Fibroblast of skin of left quadriceps (primary cell): Measurements from ENCODE around the gene ZC3H18.
A peak's percentile ranks its signal among the peaks of the same experiment; 100 is the strongest.
"Not testable (repeated sequence)": the region's sequence is repeated elsewhere in the genome, so short reads cannot be mapped to it uniquely, and the experiment has no call there.

Experiments
- DNase-seq, 2 experiments: peaks; one replicate each; pipeline ENCODE4 v3.0.0-alpha.2; 2013; ENCODE audit warnings: low read depth in 2 of 2

The ZC3H18 gene

DNA sequence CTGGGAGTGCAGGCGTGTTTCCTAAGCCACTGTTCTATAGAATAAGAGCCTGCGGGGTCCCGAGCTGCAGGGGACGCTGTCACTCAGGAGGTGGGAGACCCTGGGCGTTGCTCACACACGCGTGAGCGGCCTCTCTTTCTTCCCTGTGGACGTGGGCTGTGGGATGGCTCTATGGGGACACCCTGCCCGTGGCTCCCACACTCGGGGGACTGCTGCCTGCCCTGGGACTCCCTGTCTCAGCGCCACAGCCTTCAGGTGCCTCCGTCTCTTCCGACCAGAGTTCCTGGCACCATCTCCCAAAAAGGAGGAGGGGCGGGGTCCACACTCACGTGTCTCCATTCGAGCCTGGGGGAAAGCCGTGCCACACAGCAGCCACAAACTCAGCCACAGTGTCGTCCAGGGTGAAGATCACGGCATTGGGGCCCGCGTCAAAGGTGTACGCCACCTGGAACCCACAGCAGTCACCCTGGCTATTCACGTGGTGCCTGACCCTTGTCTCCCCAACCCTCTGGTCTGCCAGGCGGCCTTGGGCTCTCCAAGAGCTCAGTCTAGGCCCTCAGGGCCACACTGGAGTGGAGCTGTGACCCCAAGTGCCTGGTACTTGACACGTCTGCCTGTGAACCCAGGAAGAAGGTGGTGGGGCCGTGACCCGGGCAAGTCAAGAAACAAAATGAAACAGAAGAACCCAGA lies 84.3 kb downstream of the ZC3H18 start:
- DNase-seq = no peak

DNA sequence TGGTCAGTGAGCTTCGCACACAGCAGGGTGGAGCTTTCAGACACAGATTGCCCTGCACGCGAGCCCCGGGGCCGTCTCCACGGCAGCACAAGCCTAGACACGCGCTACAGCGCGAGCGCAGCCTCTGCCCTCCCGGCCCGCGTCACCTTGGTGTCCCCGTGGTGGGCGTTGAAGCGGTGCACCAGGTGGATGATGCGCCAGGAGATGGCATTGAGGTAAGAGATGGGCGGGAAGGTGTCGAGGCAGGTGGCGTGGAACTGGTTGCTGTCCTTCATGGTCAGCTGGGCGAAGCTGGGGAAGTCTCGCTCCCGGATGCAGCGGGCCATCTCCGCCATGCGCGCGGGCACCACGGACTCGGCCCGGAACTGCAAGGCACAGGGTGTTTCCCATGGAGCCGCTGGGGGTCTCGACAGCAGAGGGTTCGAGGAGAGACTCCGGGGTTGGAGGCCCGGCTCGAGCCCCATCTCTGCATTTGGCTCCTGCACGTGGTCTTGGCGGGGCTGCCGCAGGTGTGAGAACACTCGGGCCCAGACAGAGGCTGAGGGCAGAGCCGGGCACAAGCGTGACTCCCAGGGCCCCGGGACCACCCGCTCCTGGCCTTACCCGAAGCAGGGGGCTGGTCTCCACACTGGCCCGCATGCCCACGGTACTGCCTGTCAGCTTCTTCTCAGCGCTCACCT lies 85.0 kb downstream of the ZC3H18 start:
- no peak for DNase-seq

DNA sequence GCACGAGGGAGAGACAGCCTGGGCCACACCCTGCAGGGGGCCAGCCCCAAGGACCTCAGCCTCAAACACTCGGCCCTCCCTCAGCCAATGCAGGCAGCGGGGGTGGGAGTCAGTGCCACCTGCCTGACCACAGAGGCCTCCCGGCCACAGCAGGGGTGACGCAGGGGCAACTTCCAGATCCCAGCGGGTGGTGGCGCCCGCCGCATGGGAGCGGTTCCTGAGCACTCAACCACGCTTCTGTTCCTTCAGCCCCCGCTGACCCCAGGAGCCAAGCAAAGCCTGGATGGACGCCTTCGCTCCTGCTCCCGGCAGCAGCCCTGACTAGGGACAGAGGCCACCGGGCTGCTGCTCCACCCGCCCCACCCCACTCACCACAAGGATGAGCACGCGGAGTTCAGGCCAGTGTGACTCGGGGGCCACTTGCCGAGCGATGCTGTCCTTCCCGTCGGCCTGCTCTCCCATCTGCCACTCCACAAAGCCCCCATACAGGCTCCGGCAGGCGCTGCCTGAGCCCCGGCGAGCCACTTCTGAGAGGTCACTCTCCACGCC lies 85.6 kb downstream of the ZC3H18 start:
- DNase-seq = no peak

DNA sequence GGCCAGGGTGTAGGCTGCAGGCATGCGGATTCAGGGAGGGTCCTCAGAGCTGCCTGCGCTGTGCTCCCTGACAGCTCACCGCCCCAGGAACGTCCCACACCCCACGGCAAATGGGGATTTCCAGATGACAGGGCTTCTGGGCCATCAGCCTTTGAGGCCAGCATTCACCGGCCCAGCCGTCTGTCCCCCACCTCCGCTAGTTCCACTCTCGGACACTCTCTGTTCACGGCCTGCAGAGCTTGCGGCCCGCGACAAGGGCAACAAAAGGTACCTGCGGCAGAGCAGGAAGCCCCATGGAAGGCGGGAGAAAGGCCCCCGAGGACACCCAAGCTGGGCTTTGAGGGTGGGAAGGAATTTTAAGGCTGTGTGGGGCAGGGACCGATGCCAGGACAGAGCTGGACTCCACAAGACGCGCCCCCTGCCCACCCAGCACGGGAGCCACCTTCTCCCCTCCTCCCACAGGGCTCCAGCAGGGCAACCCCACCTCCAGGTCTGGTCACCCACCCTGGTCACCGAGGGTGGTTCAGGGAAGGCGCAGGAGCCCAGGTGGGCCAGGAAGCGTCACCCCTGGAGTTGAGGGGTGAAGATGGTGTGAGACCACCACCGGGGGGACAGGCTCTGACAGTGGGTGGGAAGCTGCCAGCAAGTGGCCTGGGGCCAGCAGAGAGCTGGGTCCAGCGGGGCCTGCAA lies 86.2 kb downstream of the ZC3H18 start:
- DNase-seq = no peak

DNA sequence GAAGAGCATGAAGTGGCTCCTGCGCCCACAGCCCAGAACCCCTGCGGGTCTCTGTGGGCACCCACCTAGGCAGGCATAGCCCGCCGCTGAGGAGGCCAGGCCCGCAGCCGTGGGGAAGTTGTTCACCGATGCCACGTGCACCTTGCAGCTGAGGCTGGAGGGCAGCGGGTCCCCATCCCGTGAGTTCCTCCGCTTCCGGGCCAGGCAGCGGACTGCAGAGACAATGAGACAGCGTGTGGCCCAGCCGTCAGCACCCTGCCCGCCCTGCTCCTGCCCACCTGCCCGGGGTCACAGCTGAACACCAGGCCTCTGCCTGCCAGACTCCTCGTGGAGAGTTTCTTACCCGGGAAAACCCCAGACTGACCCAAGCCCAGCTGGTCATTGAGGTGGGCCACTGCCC lies 87.2 kb downstream of the ZC3H18 start:
- no peak for DNase-seq

DNA sequence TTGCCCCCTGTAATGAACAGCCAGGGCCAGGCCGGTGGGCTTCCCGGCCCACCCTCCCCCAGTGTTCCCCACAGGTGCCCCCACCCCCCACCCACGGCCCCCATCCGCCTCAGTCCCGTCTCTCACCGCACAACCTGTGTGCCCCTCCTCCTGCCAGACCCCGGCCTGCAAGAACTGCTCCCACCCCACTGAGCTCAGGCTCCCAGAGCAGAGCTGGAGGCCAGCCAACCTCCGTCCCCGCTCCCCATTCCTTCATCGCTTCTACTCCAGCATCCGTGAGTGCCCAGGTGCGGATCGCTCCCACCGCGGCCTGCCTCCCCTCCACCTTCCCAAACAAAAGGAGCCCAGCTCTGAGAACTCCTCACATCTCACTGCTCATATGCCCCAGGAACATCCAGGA lies 88.5 kb downstream of the ZC3H18 start:
- DNase-seq = no peak

DNA sequence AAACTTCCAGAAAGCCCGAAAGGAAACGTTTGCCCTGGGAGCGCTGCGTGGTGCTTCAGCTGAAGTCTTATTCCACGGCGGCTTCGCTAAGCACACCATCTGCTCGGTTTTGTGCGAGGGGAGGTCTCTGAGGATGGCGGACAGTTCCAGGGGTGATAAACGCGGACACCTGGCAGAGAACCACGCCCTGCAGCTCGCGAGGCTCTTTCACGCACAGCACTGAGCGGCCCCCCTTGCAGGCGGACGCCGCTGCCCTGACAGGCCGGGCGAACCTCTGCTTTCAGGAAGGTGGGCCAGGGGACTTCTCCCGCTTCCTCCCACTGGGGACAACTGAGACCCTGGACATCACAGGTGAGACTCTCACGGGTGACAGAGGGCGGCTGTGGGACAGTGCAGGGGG lies 89.0 kb downstream of the ZC3H18 start:
- no peak for DNase-seq

DNA sequence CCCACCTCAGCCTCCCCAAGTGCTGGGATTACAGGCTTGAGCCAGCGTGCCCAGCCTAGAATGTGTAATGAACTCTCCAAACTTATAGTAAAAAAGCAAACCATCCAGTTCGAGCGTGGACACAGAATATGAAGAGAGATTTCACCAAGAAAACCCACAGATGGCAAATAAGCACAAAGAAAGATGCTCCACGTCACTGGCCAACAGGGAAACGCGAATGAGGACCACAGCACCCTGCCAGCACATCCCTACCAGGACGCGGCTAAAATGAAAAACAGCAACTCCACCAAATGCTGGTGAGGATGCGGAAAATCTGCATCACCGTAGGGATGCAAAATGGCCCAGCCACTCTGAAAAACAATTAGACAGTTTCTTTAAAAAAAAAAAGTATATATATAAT lies 91.3 kb downstream of the ZC3H18 start:
- no peak for DNase-seq

- DNase-seq = no peak
Observed at GRCh38 chr16:88662222-88662842, 92.1 kb downstream of the ZC3H18 start.

DNA sequence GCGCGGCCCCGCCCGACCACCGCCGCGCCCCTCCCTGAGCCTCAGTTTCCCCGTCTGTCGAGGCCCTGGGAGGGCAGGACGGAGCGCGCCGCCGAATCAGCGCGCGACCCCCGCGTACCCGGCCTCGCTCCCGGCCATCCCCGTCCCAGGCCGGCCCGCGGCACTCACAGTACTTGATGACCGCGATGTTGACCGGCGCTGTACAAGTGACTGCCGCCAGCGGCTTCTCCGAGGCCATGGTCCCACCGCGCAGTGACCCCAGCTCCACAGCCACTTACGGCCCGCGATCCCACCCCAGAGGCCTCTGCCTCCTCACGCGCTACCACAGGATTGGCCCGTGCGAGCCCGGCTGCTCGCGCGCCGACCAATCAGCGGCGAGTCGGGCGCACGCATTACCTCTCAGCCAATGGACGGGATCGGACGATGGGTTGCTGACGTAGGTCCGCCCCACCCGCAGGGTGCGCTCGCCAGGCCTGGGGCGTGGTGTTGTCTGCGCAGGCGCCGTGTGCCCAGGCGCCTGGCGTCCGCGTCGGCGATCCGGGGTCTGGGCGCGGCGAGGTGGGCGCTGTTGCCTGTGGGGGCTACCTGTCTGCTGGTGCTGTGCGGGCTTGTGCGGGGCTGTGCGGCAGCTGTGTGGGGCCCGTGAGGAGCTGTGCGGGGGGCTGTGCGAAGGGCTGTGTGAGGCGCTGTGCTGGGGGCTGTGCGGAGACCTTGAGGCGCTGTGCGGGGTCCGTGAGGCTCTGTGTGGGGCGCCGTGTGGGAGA lies 92.8 kb downstream of the ZC3H18 start, which contains the start of gene MVD:
TSS of gene MVD (minus strand) at position 249 of the 764 bp plus-strand sequence. CDS start at position 238, 11 bp downstream.
- peak; percentile 92 to 93 for DNase-seq

DNA sequence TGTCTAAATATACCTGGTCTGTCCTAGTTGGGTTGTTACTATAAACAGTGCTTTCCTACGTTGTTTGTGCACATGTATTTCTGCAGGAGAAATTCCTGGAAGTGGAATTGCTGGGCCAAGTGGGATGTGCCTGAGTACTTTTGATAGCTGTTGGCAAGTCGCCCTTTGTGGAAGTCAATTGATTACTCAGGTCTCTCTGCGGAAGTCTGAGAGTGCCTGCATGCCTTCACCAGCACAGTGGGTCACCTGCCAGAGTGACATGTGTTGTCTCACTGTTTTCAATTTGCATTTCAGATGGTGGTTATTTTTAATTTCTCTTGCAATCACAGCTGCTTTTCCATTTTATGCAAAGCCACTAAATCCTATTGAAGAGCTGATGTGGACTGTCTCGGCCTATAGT lies 94.9 kb downstream of the ZC3H18 start:
- no peak for DNase-seq

GRCh38 chr16:88665570-88665969 lies 95.4 kb downstream of the ZC3H18 start:
- no peak for DNase-seq

- DNase-seq = no peak
Observed at GRCh38 chr16:88667461-88667860, 97.3 kb downstream of the ZC3H18 start.

DNA sequence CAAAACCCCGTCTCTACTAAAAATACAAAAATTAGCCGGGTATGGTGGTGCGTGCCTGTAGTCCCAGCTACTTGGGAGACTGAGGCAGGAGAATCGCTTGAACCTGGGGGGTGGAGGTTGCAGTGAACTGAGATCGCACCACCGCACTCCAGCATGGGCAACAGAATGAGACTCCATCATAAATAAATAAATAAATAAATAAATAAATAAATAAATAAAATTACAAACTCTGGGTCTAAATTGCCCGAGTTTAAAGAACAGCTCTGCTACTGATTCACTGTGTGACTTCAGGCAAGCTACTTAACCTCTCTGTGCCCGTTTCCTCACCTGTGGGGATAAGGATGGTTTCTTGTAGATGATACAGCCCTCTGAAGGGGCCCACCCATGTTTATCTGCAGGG lies 99.3 kb downstream of the ZC3H18 start:
- DNase-seq = not testable (repeated sequence)

GRCh38 chr16:88669980-88670379 lies 99.8 kb downstream of the ZC3H18 start:
- DNase-seq = no peak

- no peak for DNase-seq
Observed at GRCh38 chr16:88671806-88672205, 101.6 kb downstream of the ZC3H18 start.

DNA sequence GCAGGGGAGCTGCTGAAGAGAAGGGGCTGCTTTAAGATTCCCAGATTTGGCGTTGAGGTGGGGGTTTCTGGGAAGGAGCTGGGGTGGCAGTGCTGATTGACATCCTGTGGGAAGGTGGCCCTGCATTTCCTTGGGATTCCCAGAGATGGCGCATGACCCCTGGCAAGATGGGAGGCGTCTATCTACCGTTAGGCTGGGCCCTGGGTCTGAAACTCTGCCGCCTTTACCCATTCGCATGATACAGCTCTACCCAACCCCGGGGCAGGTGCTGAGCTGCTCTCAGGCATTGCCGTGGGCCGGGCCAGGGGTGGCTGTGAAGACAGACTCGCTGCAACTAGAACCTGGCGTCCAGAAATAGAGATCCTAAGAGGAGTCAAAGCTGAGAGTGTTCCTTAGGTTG lies 102.6 kb downstream of the ZC3H18 start:
- DNase-seq = no peak

DNA sequence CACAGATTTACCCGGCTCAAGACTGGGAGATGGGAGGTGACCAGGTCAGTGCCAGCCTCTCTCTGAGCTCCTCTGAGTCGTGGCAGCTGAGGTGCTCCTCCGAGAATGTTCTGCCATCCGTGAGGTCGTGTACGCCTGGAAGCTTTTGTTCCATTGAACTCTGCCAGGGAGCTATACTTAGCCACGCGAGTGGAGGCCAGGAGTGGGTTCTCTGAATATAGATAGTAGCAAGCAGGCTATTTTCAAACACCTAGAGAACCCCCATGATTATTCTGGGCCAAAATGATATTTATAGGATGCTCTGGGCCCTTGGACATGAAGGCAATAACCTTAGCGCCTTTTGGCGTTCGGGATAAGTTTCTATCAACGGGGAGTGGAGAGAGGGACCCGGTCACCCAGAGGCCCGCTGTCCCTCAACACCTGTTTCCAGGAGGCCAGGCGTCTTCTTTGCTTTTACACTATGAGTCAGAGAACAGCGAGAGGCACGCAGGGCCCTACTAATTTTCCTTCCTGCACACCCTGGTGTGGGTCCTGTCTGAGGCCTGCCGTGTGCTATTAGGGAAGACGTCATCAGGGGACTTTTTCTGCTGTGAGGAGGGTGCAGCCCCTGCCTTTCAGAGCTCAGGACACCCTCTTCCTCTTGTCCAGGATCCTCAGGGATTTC lies 103.6 kb downstream of the ZC3H18 start:
- DNase-seq = no peak

DNA sequence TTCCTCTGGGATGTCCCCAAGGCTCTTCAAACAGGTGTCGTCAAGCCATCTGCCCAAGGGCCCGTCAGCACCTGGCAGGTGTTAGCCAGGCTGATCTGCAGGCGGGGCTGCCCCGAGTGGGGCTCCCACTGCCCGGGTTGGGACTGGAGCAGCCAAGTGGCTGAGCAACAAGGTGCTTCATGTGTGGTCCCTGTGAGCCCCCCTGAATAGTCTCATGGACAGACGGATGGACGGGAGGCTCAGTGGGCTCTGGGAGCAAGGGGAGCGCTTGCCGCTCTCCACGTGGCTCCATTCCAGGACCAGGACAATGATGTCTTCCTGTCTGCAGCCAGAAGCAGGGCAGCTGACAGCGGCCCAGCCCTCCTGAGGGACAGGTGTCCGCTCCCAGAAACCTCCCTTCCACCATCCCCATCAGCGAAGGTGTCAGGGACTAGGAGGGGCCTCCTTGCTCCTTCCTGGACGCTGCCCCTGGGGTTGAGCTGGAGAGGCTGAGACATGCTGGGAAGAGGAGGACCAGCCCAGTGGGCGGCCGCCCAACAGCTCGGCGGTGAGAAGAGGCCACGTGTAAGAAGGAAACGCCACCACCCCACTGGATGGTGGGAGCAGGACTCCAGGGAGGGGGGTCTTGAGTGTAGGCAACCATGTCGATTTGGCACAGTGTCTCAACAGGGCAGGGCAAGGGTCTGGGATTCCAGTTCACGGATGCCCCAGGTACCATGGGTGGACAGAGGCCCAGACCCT lies 106.5 kb downstream of the ZC3H18 start:
- no peak for DNase-seq

DNA sequence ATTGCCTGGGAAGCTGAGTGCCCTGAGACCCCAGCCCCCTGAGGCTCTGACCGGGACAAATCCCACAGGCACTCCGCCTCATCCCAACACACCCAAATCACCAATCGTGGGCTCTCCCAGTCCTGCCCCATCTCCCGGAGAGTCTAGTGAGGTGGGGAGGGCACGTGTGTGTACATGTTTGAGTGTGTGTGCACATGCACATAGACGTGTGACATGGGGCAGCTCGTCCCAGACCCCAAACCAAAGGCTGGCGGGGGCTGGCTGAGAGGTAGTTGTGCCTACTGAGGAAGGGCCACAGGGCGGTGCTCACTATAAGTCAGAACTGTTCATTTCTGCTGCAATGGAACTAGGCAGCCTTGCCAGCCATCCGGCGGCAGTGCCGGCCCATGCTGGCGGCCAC lies 107.5 kb downstream of the ZC3H18 start:
- DNase-seq = no peak
